ENCODE results near the gene PPP1R13B.

DNA sequence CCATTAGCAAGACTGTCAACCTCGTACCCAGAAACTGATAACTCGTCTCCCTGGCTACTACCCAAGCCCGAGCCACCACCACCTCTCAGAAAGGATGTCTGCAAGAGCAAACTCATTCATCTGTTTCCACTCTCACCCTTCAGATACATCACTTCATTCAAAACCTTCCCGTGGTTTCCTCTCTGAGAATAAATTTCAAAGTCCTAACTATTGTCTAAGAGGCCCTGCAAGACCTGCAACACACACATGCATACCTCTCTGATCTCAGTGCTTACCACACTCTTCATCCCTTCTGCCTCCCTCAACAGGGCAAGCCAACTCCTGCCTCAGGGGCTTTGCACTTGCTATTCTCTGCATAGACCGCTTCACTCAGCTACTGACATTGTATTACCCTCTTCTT, 40.6 kb downstream of the PPP1R13B start:
- TF ChIP-seq, protein P1, sequence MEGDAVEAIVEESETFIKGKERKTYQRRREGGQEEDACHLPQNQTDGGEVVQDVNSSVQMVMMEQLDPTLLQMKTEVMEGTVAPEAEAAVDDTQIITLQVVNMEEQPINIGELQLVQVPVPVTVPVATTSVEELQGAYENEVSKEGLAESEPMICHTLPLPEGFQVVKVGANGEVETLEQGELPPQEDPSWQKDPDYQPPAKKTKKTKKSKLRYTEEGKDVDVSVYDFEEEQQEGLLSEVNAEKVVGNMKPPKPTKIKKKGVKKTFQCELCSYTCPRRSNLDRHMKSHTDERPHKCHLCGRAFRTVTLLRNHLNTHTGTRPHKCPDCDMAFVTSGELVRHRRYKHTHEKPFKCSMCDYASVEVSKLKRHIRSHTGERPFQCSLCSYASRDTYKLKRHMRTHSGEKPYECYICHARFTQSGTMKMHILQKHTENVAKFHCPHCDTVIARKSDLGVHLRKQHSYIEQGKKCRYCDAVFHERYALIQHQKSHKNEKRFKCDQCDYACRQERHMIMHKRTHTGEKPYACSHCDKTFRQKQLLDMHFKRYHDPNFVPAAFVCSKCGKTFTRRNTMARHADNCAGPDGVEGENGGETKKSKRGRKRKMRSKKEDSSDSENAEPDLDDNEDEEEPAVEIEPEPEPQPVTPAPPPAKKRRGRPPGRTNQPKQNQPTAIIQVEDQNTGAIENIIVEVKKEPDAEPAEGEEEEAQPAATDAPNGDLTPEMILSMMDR (IDR thresholded peaks at IDR 0.05), result no peak
- TF ChIP-seq EZH2phosphoT487 (IDR thresholded peaks at IDR 0.05) (no peak), EZH2 (IDR thresholded peaks at IDR 0.05) (no peak)
